ENCODE data around the gene CNDP1. TPM values are rescaled to one million over a fixed set of nuclear protein-coding genes. Genes with fewer than 3 reads are reported as not detected.

Gene CNDP1
- polyA plus RNA-seq, 1 experiment: not detected

- H3K27me3 ChIP-seq (ENCODE audit: control insufficient read depth, insufficient read depth, low read length): peaks cover 1% of the 10 kb centered on the region; the same call in 1 of the 2 replicates
- ChIA-PET POLR2A (no interaction called here), CTCF (interaction anchor here (1.5 to 2.9 kb wide), 3 partner anchors 193 to 199 kb away, joined by 4 to 24 read pairs (median 6); no protein-coding TSS in a partner anchor)
- TF ChIP-seq CTCF (IDR thresholded peaks at IDR 0.05; ENCODE audit: insufficient read depth, low read depth, low read length): no peak
- peak; percentile 28 for DNase-seq (ENCODE audit: low read depth)
- H3K36me3 ChIP-seq (ENCODE audit: control insufficient read depth, insufficient read depth, low read length): no peaks in the 10 kb centered on the region
- no peak overlapping the region for H3K4me3 ChIP-seq (ENCODE audit: low read depth, low read length)
These were observed 12.6 kb downstream of the CNDP1 start for GRCh38 chr18:74546751-74547530.

DNA sequence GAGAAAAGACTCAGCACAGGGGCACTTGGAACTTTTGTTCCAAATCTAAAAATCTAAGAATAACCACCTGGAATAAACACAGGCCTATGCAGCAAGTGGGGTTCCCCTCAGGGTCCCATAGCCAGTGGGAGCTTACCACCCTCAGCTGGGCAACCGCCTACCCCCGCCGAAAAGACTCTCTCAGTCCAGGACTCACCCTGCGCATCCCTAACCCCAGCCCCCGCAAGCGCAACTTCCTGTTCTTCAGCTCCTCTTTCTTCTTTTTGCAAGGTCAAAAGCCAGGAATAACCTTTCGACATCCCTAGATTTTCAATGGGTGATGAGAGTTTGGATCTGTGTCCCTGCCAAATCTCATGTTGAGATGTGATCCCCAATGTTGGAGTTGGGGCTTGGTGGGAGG lies 13.6 kb downstream of the CNDP1 start:
- no peak for TF ChIP-seq CTCF (IDR thresholded peaks at IDR 0.05; ENCODE audit: insufficient read depth, low read depth, low read length)
- Histone ChIP-seq H3K27me3 (ENCODE audit: control insufficient read depth, insufficient read depth, low read length) (no peaks in the 10 kb centered on the region), H3K36me3 (ENCODE audit: control insufficient read depth, insufficient read depth, low read length) (no peaks in the 10 kb centered on the region), H3K4me3 (ENCODE audit: low read depth, low read length) (no peak overlapping the region)
- DNase-seq (ENCODE audit: low read depth): no peak
- CTCF ChIA-PET: interaction anchor here (0.6 to 2.9 kb wide), 5 partner anchors 194 to 1714 kb away, joined by 3 to 24 read pairs (median 4); no protein-coding TSS in a partner anchor
- POLR2A ChIA-PET: no interaction called here

GRCh38 chr18:74549591-74550104 lies 15.3 kb downstream of the CNDP1 start:
- Histone ChIP-seq H3K4me3 (ENCODE audit: low read depth, low read length) (no peak overlapping the region), H3K36me3 (ENCODE audit: control insufficient read depth, insufficient read depth, low read length) (no peaks in the 10 kb centered on the region), H3K27me3 (ENCODE audit: control insufficient read depth, insufficient read depth, low read length) (peaks cover 9% of the 10 kb centered on the region)
- no peak for TF ChIP-seq CTCF (IDR thresholded peaks at IDR 0.05; ENCODE audit: insufficient read depth, low read depth, low read length)
- no peak for DNase-seq (ENCODE audit: low read depth)
- ChIA-PET POLR2A (no interaction called here), CTCF (interaction anchor here (1.2 to 3.0 kb wide), 2 partner anchors 53 to 195 kb away, joined by 6 to 94 read pairs; no protein-coding TSS in a partner anchor)

DNA sequence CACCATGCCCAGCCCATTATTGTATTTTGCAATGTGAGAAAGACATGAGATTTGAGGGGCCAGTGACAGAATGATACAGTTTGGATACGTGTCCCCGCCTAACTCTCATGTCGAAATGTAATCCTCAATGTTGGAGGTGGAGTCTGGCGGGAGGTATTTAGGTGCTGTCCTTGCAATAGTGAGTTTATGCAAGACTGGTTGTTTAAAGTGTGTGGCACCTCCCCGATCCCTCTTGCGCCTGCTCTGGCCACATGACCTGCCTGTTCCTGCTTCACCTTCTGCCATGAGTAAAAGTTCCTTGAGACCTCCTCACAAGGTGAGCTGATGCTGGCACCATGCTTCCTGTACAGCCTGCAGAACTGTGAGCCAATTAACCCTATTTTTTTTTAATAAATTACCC lies 16.6 kb downstream of the CNDP1 start:
- Histone ChIP-seq H3K36me3 (ENCODE audit: control insufficient read depth, insufficient read depth, low read length) (no peaks in the 10 kb centered on the region), H3K4me3 (ENCODE audit: low read depth, low read length) (no peak overlapping the region), H3K27me3 (ENCODE audit: control insufficient read depth, insufficient read depth, low read length) (peaks cover 15% of the 10 kb centered on the region)
- no peak for TF ChIP-seq CTCF (IDR thresholded peaks at IDR 0.05; ENCODE audit: insufficient read depth, low read depth, low read length)
- ChIA-PET CTCF (interaction anchor here (0.6 to 3.0 kb wide), 8 partner anchors 14 to 959 kb away, joined by 3 to 94 read pairs (median 8); no protein-coding TSS in a partner anchor), POLR2A (no interaction called here)
- no peak for DNase-seq (ENCODE audit: low read depth)

DNA sequence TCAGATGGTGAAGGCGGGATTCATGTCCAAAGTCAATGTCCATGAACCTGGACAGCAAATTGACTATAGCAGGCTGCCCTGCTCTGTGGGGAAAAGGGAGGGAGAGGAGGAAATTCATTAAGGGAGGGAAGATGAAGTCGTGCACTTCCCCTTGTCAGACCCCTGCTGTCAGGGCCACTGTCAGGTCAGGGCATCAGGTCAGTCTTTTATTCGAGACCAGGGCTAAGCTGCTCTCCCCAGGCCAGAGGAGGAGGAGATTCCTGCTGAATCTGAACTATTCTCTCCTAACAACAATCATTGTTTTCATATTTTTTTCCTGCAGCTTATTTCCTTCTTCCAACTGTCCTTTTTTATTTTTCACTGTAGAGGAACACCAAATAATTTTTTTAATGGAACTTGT lies 17.2 kb downstream of the CNDP1 start:
- no peak for DNase-seq (ENCODE audit: low read depth)
- ChIA-PET CTCF (interaction anchor here (0.6 to 3.0 kb wide), 33 partner anchors 7 to 958 kb away, joined by 3 to 94 read pairs (median 4); partner anchors contain the start of gene CNDP1), POLR2A (interaction anchor here (0.5 kb wide), 1 partner anchor 215 kb away, joined by 3 read pairs; no protein-coding TSS in a partner anchor)
- Histone ChIP-seq H3K36me3 (ENCODE audit: control insufficient read depth, insufficient read depth, low read length) (no peaks in the 10 kb centered on the region), H3K4me3 (ENCODE audit: low read depth, low read length) (no peak overlapping the region), H3K27me3 (ENCODE audit: control insufficient read depth, insufficient read depth, low read length) (peaks cover 16% of the 10 kb centered on the region)
- TF ChIP-seq CTCF (IDR thresholded peaks at IDR 0.05; ENCODE audit: insufficient read depth, low read depth, low read length): no peak
